IPS-18a (cell line): ENCODE results near the gene ARMH2.

Source experiments
- H3K27ac ChIP-seq: one replicate; pipeline ENCODE4 v1.5.1; 2013; ENCODE audit warnings: low read length
- H3K27me3 ChIP-seq: one replicate; pipeline ENCODE4 v1.6.1; 2013; ENCODE audit warnings: mild to moderate bottlenecking, low read length; ENCODE audit not compliant: control insufficient read depth, insufficient read depth
- H3K36me3 ChIP-seq: one replicate; pipeline ENCODE4 v1.6.1; 2013; ENCODE audit warnings: low read depth, low read length; ENCODE audit not compliant: control insufficient read depth
- H3K4me1 ChIP-seq: one replicate; pipeline ENCODE4 v1.6.1; 2013; ENCODE audit warnings: low read depth, low read length; ENCODE audit not compliant: control insufficient read depth
- H3K4me3 ChIP-seq: one replicate; pipeline ENCODE4 v1.5.1; 2013; ENCODE audit warnings: low read length
- H3K9ac ChIP-seq: one replicate; pipeline ENCODE4 v1.6.1; 2013; ENCODE audit warnings: mild to moderate bottlenecking, low read length, moderate library complexity
- H3K9me3 ChIP-seq: one replicate; pipeline ENCODE4 v1.6.1; 2013; ENCODE audit warnings: low read depth, low read length; ENCODE audit not compliant: control insufficient read depth

The ARMH2 gene

DNA sequence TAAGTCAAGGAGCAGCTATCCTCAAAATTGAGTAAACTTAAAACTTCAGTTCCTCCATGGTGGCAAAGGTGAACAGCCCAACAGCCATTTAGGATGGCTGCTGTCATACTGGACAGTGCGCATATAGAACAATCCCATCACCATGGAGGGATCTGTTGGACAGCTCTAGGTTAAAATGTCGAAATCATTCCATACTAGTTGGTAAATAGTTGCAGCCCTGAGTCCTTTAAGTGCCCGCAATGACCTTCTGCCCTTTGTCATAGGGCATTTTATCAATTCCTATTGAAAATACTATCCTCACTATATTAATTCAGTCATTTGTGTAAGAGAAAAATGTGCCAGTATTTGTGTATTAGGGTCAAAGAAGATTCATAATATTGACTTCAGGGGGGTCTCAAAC lies 8.9 kb upstream of the ARMH2 start:
- H3K27ac ChIP-seq: no peak overlapping the region
- H3K9ac ChIP-seq: no peak overlapping the region
- no peaks in the 10 kb centered on the region for H3K9me3 ChIP-seq
- no peaks in the 10 kb centered on the region for H3K36me3 ChIP-seq
- H3K4me3 ChIP-seq: no peak overlapping the region
- H3K4me1 ChIP-seq: no peaks in the 10 kb centered on the region
- H3K27me3 ChIP-seq: no peaks in the 10 kb centered on the region

DNA sequence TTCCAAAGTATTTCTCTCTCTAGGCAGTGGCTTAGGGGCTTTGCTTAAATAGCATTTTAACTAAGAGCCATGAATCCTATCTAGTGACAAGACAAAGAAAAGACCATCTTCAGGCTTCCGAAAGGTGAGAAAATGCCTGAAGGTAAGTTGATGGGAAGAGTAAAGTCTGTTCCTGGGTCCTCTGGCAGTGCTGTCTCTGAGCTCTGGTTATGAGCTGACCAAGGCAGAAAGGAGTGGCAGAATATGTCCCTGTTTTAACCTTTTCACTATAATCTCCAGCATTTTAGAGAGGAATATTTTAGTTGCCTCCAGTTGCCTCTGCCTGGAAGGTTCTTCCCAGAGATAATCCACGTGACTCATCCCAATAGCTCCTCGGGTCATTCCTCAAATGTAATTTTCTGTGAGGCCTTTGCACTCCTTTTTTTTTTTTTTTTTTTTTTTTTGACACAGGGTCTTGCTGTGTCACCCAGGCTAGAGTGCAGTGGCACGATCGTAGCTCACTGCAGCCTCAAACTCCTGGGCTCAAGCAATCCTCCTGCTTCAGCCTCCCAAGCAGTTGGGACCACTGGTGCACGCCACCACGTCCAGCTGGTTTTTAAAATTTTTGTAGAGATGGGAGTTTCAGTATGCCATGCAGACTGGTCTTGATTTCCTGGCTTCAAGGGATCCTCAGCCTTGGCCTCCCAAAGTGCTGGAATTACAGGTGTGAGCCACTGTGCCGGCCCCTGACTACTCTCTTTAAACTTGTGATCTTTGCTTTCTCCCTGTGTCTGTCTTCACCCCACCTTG lies 3.7 kb upstream of the ARMH2 start:
- no peaks in the 10 kb centered on the region for H3K27me3 ChIP-seq
- H3K4me1 ChIP-seq: no peaks in the 10 kb centered on the region
- H3K27ac ChIP-seq: no peak overlapping the region
- no peaks in the 10 kb centered on the region for H3K9me3 ChIP-seq
- H3K36me3 ChIP-seq: no peaks in the 10 kb centered on the region
- H3K4me3 ChIP-seq: no peak overlapping the region
- H3K9ac ChIP-seq: no peak overlapping the region

GRCh38 chr6:24799541-24799915 lies 811 bp upstream of the ARMH2 start:
- Histone ChIP-seq H3K27me3 (no peaks in the 10 kb centered on the region), H3K4me1 (no peaks in the 10 kb centered on the region), H3K27ac (no peak overlapping the region), H3K9ac (no peak overlapping the region), H3K4me3 (no peak overlapping the region), H3K36me3 (no peaks in the 10 kb centered on the region), H3K9me3 (no peaks in the 10 kb centered on the region)

DNA sequence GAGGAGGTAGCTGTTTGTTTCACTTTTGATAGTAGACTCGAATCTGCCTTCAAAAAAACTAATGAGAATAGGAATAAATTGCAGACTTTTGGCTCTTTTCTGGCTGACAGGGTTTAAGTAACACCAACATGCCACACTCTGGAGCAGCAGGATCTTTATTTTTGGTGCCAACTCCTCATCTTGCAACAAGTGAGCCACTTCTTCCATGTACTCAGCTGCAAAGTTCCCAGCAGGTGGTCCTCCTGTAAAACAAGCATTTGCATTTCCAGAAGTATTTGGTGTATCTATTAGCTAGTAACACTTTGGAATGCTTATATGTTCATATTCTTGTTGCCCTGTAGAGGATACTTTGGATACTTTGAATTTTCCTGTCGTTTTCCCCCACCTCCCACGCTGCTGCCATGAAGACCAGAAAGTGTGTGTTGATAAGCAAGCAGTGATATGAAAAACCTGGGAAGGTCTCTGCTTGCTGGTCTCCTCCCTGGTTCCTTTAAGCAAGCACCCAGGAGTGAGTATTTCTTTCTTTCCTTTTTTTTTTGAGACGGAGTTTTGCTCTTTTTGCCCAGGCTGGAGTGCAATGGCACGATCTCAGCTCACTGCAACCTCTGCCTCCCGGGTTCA lies 1.0 kb downstream of the ARMH2 start:
- Histone ChIP-seq H3K4me3 (no peak overlapping the region), H3K9me3 (no peaks in the 10 kb centered on the region), H3K27ac (no peak overlapping the region), H3K36me3 (no peaks in the 10 kb centered on the region), H3K4me1 (no peaks in the 10 kb centered on the region), H3K9ac (no peak overlapping the region), H3K27me3 (no peaks in the 10 kb centered on the region)

GRCh38 chr6:24796616-24797290 lies 2.0 kb downstream of the ARMH2 start:
- Histone ChIP-seq H3K4me3 (no peak overlapping the region), H3K9me3 (no peaks in the 10 kb centered on the region), H3K4me1 (no peaks in the 10 kb centered on the region), H3K9ac (no peak overlapping the region), H3K36me3 (no peaks in the 10 kb centered on the region), H3K27ac (no peak overlapping the region), H3K27me3 (no peaks in the 10 kb centered on the region)

- Histone ChIP-seq H3K27me3 (no peaks in the 10 kb centered on the region), H3K9ac (no peak overlapping the region), H3K9me3 (no peaks in the 10 kb centered on the region), H3K36me3 (no peaks in the 10 kb centered on the region), H3K4me3 (no peak overlapping the region), H3K27ac (no peak overlapping the region), H3K4me1 (no peaks in the 10 kb centered on the region)
Measured at GRCh38 chr6:24795106-24795505, 3.6 kb downstream of the ARMH2 start.

DNA sequence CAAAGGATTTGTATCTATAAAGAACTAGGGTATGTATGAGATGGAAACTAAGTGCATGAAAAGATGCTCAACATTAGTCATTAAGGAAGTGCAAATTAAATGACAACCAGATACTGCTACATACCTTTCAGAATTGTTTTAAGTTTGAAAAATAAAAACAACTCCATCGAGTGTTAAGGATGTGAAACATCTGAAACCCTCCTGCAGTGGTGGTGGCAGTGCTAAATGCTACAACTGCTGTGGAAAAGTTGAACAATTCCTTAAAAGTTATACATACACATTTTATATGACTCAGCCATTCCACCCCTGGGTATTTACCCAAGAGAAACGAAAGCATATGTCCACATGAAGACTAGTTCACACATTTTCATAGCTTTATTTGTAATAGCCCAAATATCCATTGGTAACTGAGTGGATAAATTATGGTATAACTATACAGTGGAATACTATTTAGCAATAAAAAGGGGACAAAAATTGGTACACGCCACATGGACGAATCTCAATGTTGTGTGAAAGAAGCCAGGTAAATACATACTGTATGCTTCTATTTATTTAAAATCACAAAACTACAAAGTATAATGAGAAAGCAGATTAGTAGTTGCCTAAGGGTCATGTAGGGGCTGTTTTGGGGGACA lies 10.6 kb downstream of the ARMH2 start:
- no peaks in the 10 kb centered on the region for H3K27me3 ChIP-seq
- H3K27ac ChIP-seq: no peak overlapping the region
- H3K4me3 ChIP-seq: no peak overlapping the region
- no peak overlapping the region for H3K9ac ChIP-seq
- H3K9me3 ChIP-seq: no peaks in the 10 kb centered on the region
- peaks cover 46% of the 10 kb centered on the region for H3K36me3 ChIP-seq
- no peaks in the 10 kb centered on the region for H3K4me1 ChIP-seq

DNA sequence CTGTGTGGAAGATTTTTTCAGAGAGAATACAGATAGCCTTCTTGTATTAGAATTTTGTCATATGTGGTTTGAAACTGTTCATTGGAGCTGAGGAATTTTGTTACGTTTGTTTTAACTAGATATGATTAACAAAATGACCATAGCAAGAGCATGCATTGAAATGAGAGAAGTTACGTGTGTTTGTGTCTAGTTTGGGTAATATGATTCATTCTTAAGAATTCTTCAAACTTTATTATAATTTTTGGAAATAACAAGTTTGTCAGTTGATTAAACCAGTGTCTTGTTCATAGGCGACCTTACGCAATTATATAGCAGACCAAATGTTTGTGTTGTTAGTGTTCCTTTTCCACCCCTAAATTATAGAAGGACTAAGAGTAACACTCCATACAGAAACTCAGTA lies 18.5 kb downstream of the ARMH2 start:
- H3K27ac ChIP-seq: no peak overlapping the region
- no peaks in the 10 kb centered on the region for H3K27me3 ChIP-seq
- no peak overlapping the region for H3K4me3 ChIP-seq
- H3K36me3 ChIP-seq: peaks cover 72% of the 10 kb centered on the region
- H3K4me1 ChIP-seq: peaks cover 10% of the 10 kb centered on the region
- no peak overlapping the region for H3K9ac ChIP-seq
- H3K9me3 ChIP-seq: no peaks in the 10 kb centered on the region

- Histone ChIP-seq H3K9me3 (no peaks in the 10 kb centered on the region), H3K27ac (no peak overlapping the region), H3K9ac (no peak overlapping the region), H3K4me3 (no peak overlapping the region), H3K36me3 (peaks cover 65% of the 10 kb centered on the region), H3K27me3 (no peaks in the 10 kb centered on the region), H3K4me1 (peaks cover 10% of the 10 kb centered on the region)
Measured at GRCh38 chr6:24779416-24780016, 19.2 kb downstream of the ARMH2 start.

DNA sequence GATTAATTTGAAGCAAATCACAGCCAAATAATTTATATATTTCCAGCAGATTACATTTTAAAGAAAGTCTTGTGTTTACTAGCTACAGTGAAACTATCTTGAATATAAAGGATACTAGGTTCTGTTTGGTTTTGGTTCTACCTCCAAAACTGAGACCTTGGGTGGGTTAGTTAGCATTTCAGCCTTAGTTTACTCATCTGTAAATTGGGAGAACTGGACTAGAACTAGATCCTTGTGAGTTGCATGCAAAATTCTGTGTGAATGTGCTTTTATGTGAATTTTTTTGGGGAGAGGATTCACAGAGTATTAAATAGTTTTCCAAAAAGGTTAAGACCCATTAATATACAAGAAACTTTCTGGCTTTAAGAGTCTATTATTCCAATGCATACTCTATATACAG lies 19.8 kb downstream of the ARMH2 start:
- Histone ChIP-seq H3K27ac (no peak overlapping the region), H3K4me1 (peaks cover 14% of the 10 kb centered on the region), H3K9me3 (no peaks in the 10 kb centered on the region), H3K9ac (no peak overlapping the region), H3K27me3 (no peaks in the 10 kb centered on the region), H3K36me3 (peaks cover 58% of the 10 kb centered on the region), H3K4me3 (no peak overlapping the region)

DNA sequence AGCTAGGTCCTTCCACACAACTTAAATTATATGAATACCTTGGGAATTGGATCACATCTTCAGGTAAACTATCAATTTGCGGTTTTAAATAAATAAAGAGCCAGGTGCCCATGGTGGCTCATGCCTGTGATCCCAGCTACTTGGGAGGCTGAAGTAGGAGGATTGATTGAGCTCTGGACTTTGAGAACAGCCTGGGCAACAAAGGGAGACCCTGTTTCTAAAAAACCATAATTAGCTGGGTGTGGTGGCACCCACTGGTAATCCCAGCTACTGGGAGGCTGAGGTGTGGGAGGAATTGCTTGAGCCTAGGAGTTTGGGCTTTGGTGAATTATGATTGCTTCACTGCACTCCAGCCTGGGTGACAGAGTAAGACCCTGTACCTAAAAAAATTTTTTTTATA lies 20.6 kb downstream of the ARMH2 start:
- H3K4me3 ChIP-seq: peak overlapping the region; percentile 98
- peaks cover 51% of the 10 kb centered on the region for H3K36me3 ChIP-seq
- H3K9me3 ChIP-seq: no peaks in the 10 kb centered on the region
- no peak overlapping the region for H3K9ac ChIP-seq
- H3K27me3 ChIP-seq: no peaks in the 10 kb centered on the region
- peaks cover 14% of the 10 kb centered on the region for H3K4me1 ChIP-seq
- H3K27ac ChIP-seq: no peak overlapping the region
